GM23338 (cell line): ENCODE results near the gene MSN. TPM values are rescaled to one million over a fixed set of nuclear protein-coding genes. Genes with fewer than 3 reads are reported as not detected.
"Not testable (repeated sequence)": the region's sequence is repeated elsewhere in the genome, so short reads cannot be mapped to it uniquely, and the experiment has no call there.

Source experiments
- ATAC-seq: fragments of 200-7000 bp; cut with Tn5 transposase; 3 replicates; pipeline ENCODE4 v1.9.1; 2020
- DNase-seq: peaks from one replicate; pipeline ENCODE4 v3.0.0-alpha.2; 2015; ENCODE audit warnings: low spot score
- H2AFZ ChIP-seq: fragments of 200-600 bp; sonication (generic); 2 replicates; pipeline ENCODE4 v1.8.0; 2016; ENCODE audit warnings: antibody characterized with exemption, mild to moderate bottlenecking, moderate library complexity
- H3F3A ChIP-seq: fragments of 200-600 bp; sonication (generic); replicated peaks from 2 replicates; pipeline ENCODE4 v1.8.0; 2017; ENCODE audit warnings: antibody characterized with exemption, mixed run types, low read depth
- H3K27ac ChIP-seq: fragments of 200-600 bp; sonication (generic); 2 replicates; pipeline ENCODE4 v1.6.1; 2016; ENCODE audit warnings: low read depth
- H3K27me3 ChIP-seq: fragments of 200-600 bp; sonication (generic); 2 replicates; pipeline ENCODE4 v1.8.0; 2016; ENCODE audit warnings: mild to moderate bottlenecking, mixed run types, moderate library complexity; ENCODE audit not compliant: insufficient read depth
- H3K36me3 ChIP-seq: fragments of 200-600 bp; sonication (generic); 2 replicates; pipeline ENCODE4 v1.8.0; 2016; ENCODE audit warnings: mild to moderate bottlenecking; ENCODE audit not compliant: insufficient read depth
- H3K4me1 ChIP-seq: fragments of 200-600 bp; sonication (generic); 2 replicates; pipeline ENCODE4 v1.8.0; 2016; ENCODE audit warnings: mild to moderate bottlenecking, moderate library complexity; ENCODE audit not compliant: insufficient read depth
- H3K4me2 ChIP-seq: fragments of 200-600 bp; sonication (generic); 2 replicates; pipeline ENCODE4 v1.7.1; 2017; ENCODE audit warnings: mixed run types
- H3K4me3 ChIP-seq: fragments of 200-600 bp; sonication (generic); 2 replicates; pipeline ENCODE4 v1.6.1; 2016; ENCODE audit warnings: mixed run types
- H3K79me2 ChIP-seq: fragments of 200-600 bp; sonication (generic); replicated peaks from 2 replicates; pipeline ENCODE4 v1.8.0; 2017; ENCODE audit warnings: mild to moderate bottlenecking; ENCODE audit not compliant: insufficient read depth
- H3K9me2 ChIP-seq: fragments of 200-600 bp; sonication (generic); 2 replicates; pipeline ENCODE4 v1.8.0; 2017; ENCODE audit not compliant: insufficient read depth
- H4K20me1 ChIP-seq: fragments of 200-600 bp; sonication (generic); replicated peaks from 2 replicates; pipeline ENCODE4 v1.8.0; 2017; ENCODE audit warnings: mild to moderate bottlenecking; ENCODE audit not compliant: insufficient read depth
- H3K27ac Mint-ChIP-seq: 2 replicates; pipeline ENCODE4 v1.8.0; 2020; ENCODE audit warnings: inconsistent platforms, mild to moderate bottlenecking, moderate library complexity, mixed read lengths
- H3K27me3 Mint-ChIP-seq: 3 replicates; pipeline ENCODE4 v1.8.0; 2022; ENCODE audit warnings: low read depth, mild to moderate bottlenecking, moderate library complexity, mixed read lengths, inconsistent platforms; ENCODE audit not compliant: insufficient read depth, poor library complexity
- H3K36me3 Mint-ChIP-seq: 3 replicates; pipeline ENCODE4 v1.8.0; 2021; ENCODE audit warnings: low read depth, mild to moderate bottlenecking, inconsistent platforms, moderate library complexity, mixed read lengths
- H3K4me1 Mint-ChIP-seq: 3 replicates; pipeline ENCODE4 v1.8.0; 2020; ENCODE audit warnings: mild to moderate bottlenecking, inconsistent platforms, mixed read lengths
- H3K4me3 Mint-ChIP-seq: 3 replicates; pipeline ENCODE4 v1.8.0; 2021; ENCODE audit warnings: moderate library complexity, mild to moderate bottlenecking, inconsistent platforms, mixed read lengths
- H3K9me3 Mint-ChIP-seq: 3 replicates; pipeline ENCODE4 v1.8.0; 2020; ENCODE audit warnings: moderate library complexity, mild to moderate bottlenecking, inconsistent platforms, mixed read lengths
- CREB1 ChIP-seq: fragments of 250-450 bp; sonication (Bioruptor Pico); IDR thresholded peaks from 2 replicates; pipeline ENCODE4 v1.5.0; 2020; ENCODE audit warnings: low read depth, mild to moderate bottlenecking, moderate library complexity
- EZH2 ChIP-seq: fragments of 200-600 bp; sonication (generic); IDR thresholded peaks from one replicate; pipeline ENCODE4 v1.8.0; 2017; ENCODE audit warnings: antibody characterized with exemption, mild to moderate bottlenecking, low read depth; ENCODE audit not compliant: unreplicated experiment
- EZH2phosphoT487 ChIP-seq: fragments of 200-600 bp; sonication (generic); IDR thresholded peaks from one replicate; pipeline ENCODE4 v1.8.1; 2018; ENCODE audit warnings: antibody characterized with exemption; ENCODE audit not compliant: unreplicated experiment
- NANOG ChIP-seq: IDR thresholded peaks from 2 replicates; pipeline ENCODE4 v1.6.1; 2016; ENCODE audit warnings: antibody characterized with exemption, borderline replicate concordance
- ZNF114 ChIP-seq: fragments of 250-450 bp; sonication (Bioruptor Pico); IDR thresholded peaks from 2 replicates; pipeline ENCODE4 v1.5.0; 2020; ENCODE audit warnings: mild to moderate bottlenecking, moderate library complexity
- polyA plus RNA-seq: library from polyadenylated mRNA; unstranded; fragments of >200 nt; fragmentation: Nextera tagmentation; extraction: Ambion mirVana; gene quantifications from 2 replicates; pipeline ENCODE4 v1.2.1, GENCODE V29; 2016
- total RNA-seq: library from RNA; depleted of rRNA; stranded (reverse); fragments of >200 nt; shearing (Covaris generic); gene quantifications from 2 replicates; pipeline ENCODE4 v1.2.3, GENCODE V29; 2014
- TF ChIP-seq, protein P1 (sequence below): IDR thresholded peaks from 2 replicates; pipeline ENCODE4 v1.6.1; 2016; ENCODE audit warnings: antibody characterized with exemption

MSN gene
- total and polyA plus RNA-seq, 2 experiments from 2014 or later, result 49.2 to 120 TPM

GRCh38 chrX:65636261-65636660 lies 31.2 kb upstream of the MSN start:
- H3K4me3 Mint-ChIP-seq, H3K36me3 Mint-ChIP-seq, H3K27ac Mint-ChIP-seq, H3K36me3 ChIP-seq, H3K27ac ChIP-seq, H2AFZ ChIP-seq, H3K27me3 ChIP-seq, ATAC-seq, H3K4me1 Mint-ChIP-seq, H3K4me1 ChIP-seq, H3K27me3 Mint-ChIP-seq, H4K20me1 ChIP-seq, H3K9me2 ChIP-seq, H3K4me3 ChIP-seq, H3F3A ChIP-seq, H3K4me2 ChIP-seq, H3K9me3 Mint-ChIP-seq, H3K79me2 ChIP-seq, DNase-seq: not testable (repeated sequence)

DNA sequence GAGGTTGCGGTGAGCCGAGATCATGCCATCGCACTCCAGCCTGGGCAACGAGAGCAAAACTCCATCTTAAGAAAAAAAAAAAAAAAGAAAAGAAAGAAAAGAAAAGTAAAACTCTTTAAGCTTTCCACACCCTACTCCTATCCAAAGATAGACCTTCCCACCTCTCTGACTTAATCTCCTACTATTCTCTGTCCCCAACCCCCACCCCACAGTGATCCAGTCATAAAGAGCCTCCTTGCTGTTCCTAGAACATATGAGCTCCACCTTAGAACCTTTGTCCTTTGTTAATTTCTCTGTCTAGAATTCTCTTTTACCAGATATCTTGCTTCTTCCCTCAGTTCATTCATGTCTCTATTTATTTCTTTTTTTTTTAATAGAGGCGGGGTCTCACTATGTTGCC lies 30.1 kb upstream of the MSN start:
- Histone ChIP-seq H4K20me1 (no peaks in the 10 kb centered on the region), H3K79me2 (no peaks in the 10 kb centered on the region), H3K36me3 (no peaks in the 10 kb centered on the region), H3K4me3 (no peak overlapping the region), H3K27me3 (no peaks in the 10 kb centered on the region), H3F3A (no peaks in the 10 kb centered on the region), H2AFZ (no peak overlapping the region), H3K4me2 (no peak overlapping the region), H3K27ac (no peak overlapping the region), H3K9me2 (no peaks in the 10 kb centered on the region), H3K4me1 (no peaks in the 10 kb centered on the region)
- ATAC-seq, result no peak
- Mint-ChIP-seq H3K27ac (no peak overlapping the region), H3K4me3 (no peak overlapping the region), H3K9me3 (no peaks in the 10 kb centered on the region; the same call in 2 of the 3 replicates), H3K36me3 (no peaks in the 10 kb centered on the region), H3K4me1 (no peaks in the 10 kb centered on the region), H3K27me3 (peaks cover 2% of the 10 kb centered on the region)
- TF ChIP-seq CREB1 (CRISPR knock-in tag) (no peak), ZNF114 (CRISPR knock-in tag) (no peak), NANOG (no peak), EZH2 (no peak)
- TF ChIP-seq, protein P1, sequence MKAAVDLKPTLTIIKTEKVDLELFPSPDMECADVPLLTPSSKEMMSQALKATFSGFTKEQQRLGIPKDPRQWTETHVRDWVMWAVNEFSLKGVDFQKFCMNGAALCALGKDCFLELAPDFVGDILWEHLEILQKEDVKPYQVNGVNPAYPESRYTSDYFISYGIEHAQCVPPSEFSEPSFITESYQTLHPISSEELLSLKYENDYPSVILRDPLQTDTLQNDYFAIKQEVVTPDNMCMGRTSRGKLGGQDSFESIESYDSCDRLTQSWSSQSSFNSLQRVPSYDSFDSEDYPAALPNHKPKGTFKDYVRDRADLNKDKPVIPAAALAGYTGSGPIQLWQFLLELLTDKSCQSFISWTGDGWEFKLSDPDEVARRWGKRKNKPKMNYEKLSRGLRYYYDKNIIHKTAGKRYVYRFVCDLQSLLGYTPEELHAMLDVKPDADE, result no peak
- no peak for DNase-seq

- Histone ChIP-seq H2AFZ (no peak overlapping the region), H3F3A (no peaks in the 10 kb centered on the region), H3K4me3 (no peak overlapping the region), H3K27me3 (no peaks in the 10 kb centered on the region), H3K4me2 (no peak overlapping the region), H4K20me1 (no peaks in the 10 kb centered on the region), H3K79me2 (no peaks in the 10 kb centered on the region), H3K27ac (no peak overlapping the region), H3K9me2 (no peaks in the 10 kb centered on the region), H3K36me3 (no peaks in the 10 kb centered on the region), H3K4me1 (no peaks in the 10 kb centered on the region)
- no peak overlapping the region for H3K4me3 Mint-ChIP-seq
- peaks cover 4% of the 10 kb centered on the region for H3K27me3 Mint-ChIP-seq
- ATAC-seq, result no peak
- no peaks in the 10 kb centered on the region for H3K36me3 Mint-ChIP-seq
- H3K9me3 Mint-ChIP-seq, result no peaks in the 10 kb centered on the region; the same call in 2 of the 3 replicates
- no peaks in the 10 kb centered on the region for H3K4me1 Mint-ChIP-seq
- TF ChIP-seq EZH2phosphoT487 (no peak), ZNF114 (CRISPR knock-in tag) (no peak), NANOG (no peak)
- DNase-seq, result no peak
- H3K27ac Mint-ChIP-seq, result no peak overlapping the region
Measured at GRCh38 chrX:65642914-65643491, 24.5 kb upstream of the MSN start.
